Measurements from ENCODE around the gene FGFR4.
"Not testable (repeated sequence)": the region's sequence is repeated elsewhere in the genome, so short reads cannot be mapped to it uniquely, and the experiment has no call there.

The FGFR4 gene

GRCh38 chr5:177086654-177087397, at the start of gene FGFR4:
FGFR4 (plus strand) TSS chr5:177086915; CDS start chr5:177089603, 2,688 bp downstream.
- DNase-seq (ENCODE audit: low read depth in 2 of 2), result peak; percentile 15 to 47

- DNase-seq (ENCODE audit: low read depth in 2 of 2), result no peak
Observed at GRCh38 chr5:177036921-177037320, 49.8 kb upstream of the FGFR4 start.

DNA sequence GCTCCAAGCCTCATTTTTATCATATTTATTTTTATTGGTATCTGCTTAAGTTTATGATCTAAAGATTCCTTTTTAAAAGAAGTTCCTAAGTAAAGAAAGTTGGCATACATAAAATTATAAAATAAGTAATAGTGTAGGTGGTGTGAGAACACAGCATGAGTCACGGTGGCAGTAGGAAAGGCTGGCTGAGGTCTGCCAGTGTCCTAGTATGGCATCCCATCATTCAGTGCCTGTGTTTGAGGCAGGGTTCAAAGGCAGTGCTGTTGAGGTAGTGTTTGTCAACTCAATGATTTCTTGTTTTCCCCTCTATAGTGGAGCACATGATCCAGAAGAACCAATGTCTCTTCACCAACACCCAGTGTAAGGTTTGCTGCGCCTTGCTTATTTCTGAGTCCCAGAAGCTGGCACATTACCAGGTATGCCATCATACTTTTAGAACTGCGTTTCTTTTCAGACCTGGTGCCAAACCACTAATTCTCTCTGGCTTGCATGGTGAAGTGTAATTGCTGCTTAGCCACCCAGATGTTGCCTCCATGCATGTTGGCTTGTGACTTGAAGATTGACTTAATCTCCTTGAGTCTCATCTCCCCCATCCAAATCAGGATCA, 45.8 kb upstream of the FGFR4 start:
- no peak for DNase-seq (ENCODE audit: low read depth in 2 of 2)

DNA sequence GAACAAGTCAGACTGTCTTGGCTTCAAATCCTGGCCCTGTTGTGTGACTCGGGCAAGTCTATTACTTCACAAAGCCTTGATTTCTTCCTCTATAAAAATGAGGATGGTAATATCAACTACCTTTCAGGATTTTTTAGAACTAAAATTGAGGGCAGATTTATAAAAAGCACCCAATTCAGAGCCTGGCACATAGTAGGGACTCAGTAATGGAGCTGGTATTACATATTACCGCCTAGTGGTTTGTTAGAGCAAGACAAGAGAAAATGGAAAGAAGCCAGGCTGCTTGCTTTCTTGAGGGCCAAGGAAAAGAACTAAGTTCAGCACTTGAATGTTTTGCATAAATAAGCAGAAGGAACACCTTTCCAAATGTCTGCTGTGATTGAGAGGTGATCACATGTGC, 44.8 kb upstream of the FGFR4 start:
- no peak for DNase-seq (ENCODE audit: low read depth in 2 of 2)

GRCh38 chr5:177043114-177043513, 43.6 kb upstream of the FGFR4 start:
- DNase-seq (ENCODE audit: low read depth in 2 of 2), result no peak

DNA sequence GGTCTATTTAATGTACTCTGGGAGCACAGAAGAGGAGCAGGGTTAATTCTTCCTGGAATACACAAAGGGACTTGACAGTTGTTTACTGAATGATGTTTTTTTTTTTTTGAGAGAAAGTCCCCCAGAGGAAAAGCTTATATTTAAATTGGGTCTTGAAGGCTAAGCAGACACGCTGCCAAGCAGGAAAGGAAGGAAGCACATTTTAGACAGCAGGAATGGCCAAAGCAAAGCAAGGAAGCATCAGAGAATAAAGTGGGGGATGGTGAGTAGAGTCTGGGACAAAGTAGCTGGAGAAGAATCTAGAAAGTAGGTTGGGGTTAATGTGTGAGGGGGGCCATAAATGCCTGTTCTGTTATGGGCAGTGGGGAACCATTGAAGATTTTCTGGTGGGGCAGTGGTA, 42.8 kb upstream of the FGFR4 start:
- no peak for DNase-seq (ENCODE audit: low read depth in 2 of 2)

DNA sequence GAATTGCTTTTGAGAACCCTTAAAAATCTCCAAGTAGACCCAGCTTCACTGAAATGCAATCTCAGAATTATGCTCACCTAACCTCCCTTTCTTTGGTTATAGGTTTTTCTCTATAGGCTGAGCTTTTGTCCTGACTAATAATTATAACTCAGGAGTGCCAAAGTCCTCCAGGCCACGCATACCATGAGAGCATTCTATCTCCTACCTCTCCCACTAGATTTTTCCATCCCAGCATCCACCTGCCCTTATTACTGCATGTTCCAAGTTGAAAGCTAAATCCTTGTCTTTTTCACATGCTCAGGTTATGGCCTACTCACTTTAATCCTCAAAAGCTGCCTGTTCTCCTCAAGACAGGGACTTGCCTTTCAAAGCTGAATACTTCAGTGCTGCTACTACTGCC, 42.1 kb upstream of the FGFR4 start:
- DNase-seq (ENCODE audit: low read depth in 2 of 2), result no peak

- DNase-seq (ENCODE audit: low read depth in 2 of 2), result no peak
Observed at GRCh38 chr5:177045631-177046030, 41.1 kb upstream of the FGFR4 start.

GRCh38 chr5:177048531-177048930, 38.2 kb upstream of the FGFR4 start:
- not testable (repeated sequence) for DNase-seq (ENCODE audit: low read depth in 2 of 2)

DNA sequence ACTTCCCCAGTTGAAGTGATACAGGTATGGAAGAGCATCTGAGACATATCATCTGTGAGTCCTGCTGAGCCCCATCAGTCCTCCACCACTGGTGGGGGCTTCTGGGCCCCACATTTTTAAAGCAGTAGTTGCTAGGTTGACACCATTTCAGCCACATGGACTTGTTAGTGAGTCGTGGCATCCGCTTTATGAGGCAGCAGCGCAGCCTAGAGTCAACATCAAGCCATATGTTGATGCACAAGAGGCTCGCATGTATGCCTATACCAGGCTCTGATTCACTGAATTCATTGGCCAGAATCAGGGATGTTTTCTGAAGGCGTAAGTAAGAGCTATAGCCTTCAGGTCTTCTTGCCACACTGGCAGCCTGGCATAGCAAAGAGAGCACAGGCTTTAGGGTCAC, 37.4 kb upstream of the FGFR4 start:
- no peak for DNase-seq (ENCODE audit: low read depth in 2 of 2)

DNA sequence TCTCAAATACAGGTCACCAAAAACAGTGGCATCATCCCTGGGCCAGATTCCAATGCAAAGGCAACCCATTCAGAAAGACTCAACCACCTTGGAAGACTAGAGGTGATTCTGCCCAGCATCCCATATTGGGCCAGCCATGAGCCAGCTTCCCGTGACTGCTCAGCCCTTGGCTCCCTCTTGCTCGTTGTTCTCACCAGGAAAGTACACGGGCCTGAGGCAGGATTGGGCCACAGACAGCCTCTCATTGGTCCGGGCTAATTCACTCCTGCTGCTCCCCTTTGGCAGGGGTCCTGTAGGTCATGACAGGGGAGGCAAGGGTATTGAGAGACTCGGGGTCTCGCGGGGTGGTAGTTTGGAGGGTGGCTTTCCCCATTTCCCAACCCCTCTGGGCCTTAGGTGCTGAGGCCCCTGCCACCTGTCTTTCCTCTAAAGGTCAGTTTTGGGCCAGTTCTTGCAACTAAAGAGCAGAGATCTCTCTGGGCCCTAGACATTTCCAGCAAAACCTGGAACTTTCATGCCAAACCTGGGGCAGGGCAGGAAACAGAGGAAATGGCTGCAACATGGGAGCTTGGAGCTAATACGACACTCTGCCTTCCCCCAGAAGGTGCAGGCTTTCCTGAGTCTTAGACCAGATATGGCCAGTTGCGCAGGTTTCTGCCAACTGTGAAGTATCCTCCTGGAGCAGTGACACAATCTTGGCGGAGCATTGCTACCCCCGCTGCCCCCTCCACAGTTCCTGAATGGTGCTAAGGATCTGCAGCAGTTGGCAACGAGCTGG, 22.0 kb upstream of the FGFR4 start:
- no peak for DNase-seq (ENCODE audit: low read depth in 2 of 2)

DNA sequence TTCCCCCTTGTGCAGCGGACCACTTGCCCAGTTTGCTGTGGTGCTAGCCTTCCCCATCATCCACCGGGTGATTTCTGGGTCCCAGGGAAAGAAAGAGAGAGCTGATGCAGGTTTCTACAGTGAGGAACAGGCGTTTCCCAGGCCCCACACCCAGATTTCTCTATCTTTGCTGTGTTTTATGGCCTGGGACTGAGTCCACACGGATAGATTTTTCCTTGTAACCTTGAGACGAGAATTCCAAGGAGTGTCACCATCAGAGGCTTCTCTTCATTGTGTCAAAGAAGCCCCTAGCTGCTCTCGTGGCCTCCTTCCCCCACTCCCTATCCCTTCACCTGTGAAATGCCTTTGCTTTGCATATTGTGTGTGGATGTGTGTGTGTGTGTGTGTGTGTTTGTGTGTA, 21.2 kb upstream of the FGFR4 start:
- DNase-seq (ENCODE audit: low read depth in 2 of 2), result no peak

- DNase-seq (ENCODE audit: low read depth in 2 of 2), result no peak
Observed at GRCh38 chr5:177066224-177066623, 20.5 kb upstream of the FGFR4 start.

- DNase-seq (ENCODE audit: low read depth in 2 of 2), result no peak
Observed at GRCh38 chr5:177067503-177067902, 19.2 kb upstream of the FGFR4 start.

DNA sequence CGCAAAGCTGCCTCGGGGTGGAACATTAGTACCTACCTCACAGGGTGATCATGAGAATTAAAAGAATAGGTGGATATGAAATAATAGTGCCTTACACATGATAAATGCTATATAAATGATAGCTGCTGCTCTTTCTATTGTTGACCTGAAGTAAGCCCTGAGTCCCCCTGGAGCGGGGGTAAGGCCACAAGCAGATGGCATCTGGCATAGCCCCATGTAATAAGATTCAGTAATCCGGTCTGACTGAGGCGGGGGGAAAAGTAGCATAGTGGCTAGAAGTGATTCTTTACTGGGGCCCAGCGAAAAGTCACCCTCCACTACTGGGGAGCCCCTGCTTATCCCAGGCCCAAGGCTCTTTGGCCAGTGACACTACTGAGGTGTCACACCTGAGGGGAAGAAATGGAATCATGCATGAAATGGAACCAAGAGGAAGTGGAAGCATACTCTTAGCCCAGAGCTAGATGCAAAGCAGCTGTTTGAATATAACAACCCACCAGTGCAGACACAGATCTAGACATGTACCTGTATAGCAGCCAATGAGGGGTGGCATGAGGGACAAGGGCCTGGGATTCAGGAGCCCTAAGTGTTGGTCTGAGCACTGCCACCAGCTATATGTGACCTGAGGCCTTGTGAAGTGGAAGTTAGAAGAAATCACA, 16.1 kb upstream of the FGFR4 start:
- DNase-seq (ENCODE audit: low read depth in 2 of 2), result no peak

DNA sequence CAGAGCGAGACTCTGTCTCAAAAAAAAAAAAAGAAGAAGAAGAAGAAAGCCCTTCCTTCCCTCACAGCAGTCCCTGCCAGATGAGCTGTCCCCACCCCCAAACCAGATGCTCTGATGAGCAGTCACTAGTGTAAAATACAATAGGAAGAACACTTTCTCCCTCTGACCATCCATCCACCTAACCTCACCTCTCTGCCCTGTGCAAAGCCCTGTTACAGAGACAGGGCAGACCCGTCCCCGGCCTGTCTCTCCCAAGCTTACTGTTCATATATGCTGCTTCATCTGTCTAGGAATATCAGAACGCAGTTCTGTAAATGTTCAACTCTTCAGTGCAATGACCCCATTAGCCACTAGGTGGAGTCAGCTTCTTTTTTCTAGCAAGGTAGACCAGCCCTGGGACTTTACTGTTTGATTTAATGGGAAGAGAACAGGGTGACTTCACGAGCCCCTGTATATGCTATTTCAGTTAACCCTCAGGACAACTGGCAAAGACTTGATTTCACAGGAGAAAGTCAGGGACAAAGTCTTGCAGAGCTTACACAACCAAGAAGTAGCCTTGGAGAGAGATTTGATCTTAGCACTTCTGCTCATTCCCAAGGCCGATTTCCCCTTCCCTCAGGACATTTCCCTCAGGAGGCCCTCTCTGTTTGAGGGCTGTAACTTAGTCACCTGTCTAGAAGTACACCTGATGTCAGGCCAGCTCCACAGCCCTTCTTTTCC, 14.9 kb upstream of the FGFR4 start:
- DNase-seq (ENCODE audit: low read depth in 2 of 2), result peak; percentile 12 to 54

GRCh38 chr5:177077335-177077734, 9.4 kb upstream of the FGFR4 start:
- DNase-seq (ENCODE audit: low read depth in 2 of 2), result no peak

DNA sequence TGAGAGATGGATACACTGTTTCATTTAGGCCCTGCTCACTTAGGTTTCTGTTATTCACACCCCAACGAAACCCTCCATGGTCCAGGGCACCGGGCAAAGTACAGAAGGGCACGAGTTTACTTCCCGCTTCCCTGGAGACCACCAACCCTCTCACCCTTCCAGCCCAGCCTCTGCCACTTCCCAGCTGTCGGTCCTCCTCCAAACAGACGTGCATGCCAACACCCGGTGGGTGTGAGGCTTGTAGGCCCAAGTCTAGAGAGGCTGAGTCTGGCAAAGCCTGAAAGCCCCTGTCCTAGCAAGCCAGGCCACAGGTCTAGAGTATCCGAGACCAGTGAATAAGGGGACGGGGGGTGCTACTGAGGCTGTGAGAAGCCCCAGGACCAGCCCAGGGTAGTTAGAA, 7.1 kb upstream of the FGFR4 start:
- no peak for DNase-seq (ENCODE audit: low read depth in 2 of 2)

- DNase-seq (ENCODE audit: low read depth in 2 of 2), result no peak
Observed at GRCh38 chr5:177080265-177080664, 6.5 kb upstream of the FGFR4 start.

- DNase-seq (ENCODE audit: low read depth in 2 of 2), result no peak
Observed at GRCh38 chr5:177081859-177082258, 4.9 kb upstream of the FGFR4 start.

DNA sequence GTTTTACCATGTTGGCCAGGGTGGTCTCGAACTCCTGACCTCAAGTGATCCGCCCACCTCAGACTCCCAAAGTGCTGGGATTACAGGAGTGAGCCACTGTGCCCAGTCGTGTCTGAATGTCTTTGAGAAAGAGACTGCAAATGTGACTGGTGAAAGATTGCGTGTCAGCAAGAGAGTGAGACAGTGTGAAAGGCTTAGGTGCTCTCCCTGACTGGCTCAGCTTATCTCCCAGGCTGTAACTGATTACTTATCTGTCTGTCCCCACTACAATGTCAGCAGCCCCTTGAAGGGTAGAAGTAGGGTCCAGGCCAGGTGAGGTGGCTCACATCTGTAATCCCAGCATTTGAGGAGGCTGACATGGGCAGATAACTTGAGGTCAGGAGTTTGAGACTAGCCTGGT, 3.4 kb upstream of the FGFR4 start:
- no peak for DNase-seq (ENCODE audit: low read depth in 2 of 2)

- no peak for DNase-seq (ENCODE audit: low read depth in 2 of 2)
Observed at GRCh38 chr5:177084175-177084574, 2.5 kb upstream of the FGFR4 start.
